GM13977 (cell line): Measurements from ENCODE around the gene CTSS.

ENCODE experiments used
- DNase-seq: peaks from one replicate; pipeline ENCODE4 v3.0.0; 2012; ENCODE audit warnings: low spot score
- CTCF ChIP-seq: IDR thresholded peaks from 2 replicates; pipeline ENCODE4 v1.5.1; 2012; ENCODE audit warnings: mild to moderate bottlenecking, control low read depth; ENCODE audit not compliant: insufficient read depth; ENCODE audit errors: extremely low read depth, missing control alignments
- in situ Hi-C: fragments of 300-500 bp; cut with MboI; formaldehyde crosslinking; loops from one replicate; pipeline ENCODE4 v1.12.0; 2022; ENCODE audit warnings: low sequenced_read_pairs, low pct_unique_long_range_greater_than_20kb, mixed read lengths, inconsistent platforms; ENCODE audit not compliant: unreplicated experiment

The CTSS gene

GRCh38 chr1:150765296-150765976 lies at the start of gene CTSS:
Gene CTSS, minus strand, starts transcription at chr1:150765778. Its CDS starts 1,015 bp downstream, at chr1:150764763.
- in situ Hi-C loops: no loop called here
- DNase-seq: peak; percentile 63
- TF ChIP-seq CTCF: no peak

GRCh38 chr1:150813028-150813707 lies 47.6 kb upstream of the CTSS start:
- peak; percentile 54 for TF ChIP-seq CTCF
- DNase-seq: no peak
- in situ Hi-C loops: no loop called here

DNA sequence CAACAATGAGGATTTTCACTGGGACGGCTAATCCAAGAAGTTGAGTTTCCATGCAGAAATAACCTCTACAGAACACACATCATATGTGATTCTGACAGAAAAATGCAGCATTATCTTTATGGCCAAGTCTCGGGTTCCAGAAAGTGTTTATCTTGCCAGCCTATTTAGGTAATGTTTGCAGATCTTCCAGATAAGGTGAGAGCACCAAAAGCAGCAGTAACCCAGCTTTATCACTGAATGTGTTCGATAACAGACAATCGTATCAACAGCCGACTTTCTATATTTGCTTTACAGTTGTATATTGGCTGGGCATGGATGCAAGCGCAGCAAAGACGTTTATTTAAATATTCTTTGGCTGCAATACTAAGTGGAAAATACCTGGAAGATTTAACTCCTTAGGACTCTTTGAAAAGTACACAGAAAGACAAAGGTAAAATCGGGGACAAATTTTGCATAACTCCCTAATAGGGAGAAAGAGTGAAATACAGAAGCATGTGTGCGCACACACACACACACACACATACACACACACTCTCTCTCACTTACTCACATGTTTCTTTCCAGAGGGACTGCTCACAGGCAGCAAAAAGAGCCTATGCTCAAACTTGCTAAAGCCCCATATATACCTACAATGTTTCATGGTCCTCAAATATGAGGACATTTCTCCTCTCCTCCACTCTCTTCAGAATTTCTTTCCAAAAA lies 45.5 kb upstream of the CTSS start:
- no peak for TF ChIP-seq CTCF
- no peak for DNase-seq
- in situ Hi-C loops: no loop called here

GRCh38 chr1:150809651-150810050 lies 44.1 kb upstream of the CTSS start:
- DNase-seq: no peak

GRCh38 chr1:150808846-150809245 lies 43.3 kb upstream of the CTSS start:
- DNase-seq: no peak
- in situ Hi-C loops: no loop called here
- TF ChIP-seq CTCF: no peak

More at GRCh38 chr1:150809651-150810050, 44.1 kb upstream of the CTSS start:
- in situ Hi-C loops: no loop called here
- no peak for TF ChIP-seq CTCF

DNA sequence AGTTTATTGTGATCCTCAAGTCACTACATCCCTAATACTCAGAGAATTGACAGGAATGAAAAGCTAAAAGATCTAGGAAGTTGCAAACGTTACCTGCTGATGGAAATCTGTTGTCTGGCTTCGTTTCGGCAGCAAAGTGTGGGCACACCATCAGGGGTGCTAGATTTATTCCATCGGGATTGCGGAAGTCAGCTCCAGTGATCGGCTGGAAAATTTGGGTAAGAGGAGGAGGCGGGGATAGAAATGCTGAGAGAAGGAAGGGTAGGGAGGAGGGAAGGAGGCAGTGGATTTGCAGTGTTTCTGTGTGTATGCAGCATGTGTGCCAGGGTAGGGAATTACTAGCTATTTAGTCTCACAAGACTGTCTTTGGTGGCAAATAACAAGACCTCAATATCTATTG lies 42.5 kb upstream of the CTSS start, which contains the start of gene CTSK:
Gene CTSK, minus strand, starts transcription at position 140 of the 400 bp plus-strand sequence. CDS start 1,455 bp downstream, outside the sequence.
- no peak for TF ChIP-seq CTCF
- in situ Hi-C loops: no loop called here
- DNase-seq: no peak
